Activated naive CD4-positive, alpha-beta T cell (primary cell): ENCODE results near the gene CD99.
"Not testable (repeated sequence)": the region's sequence is repeated elsewhere in the genome, so short reads cannot be mapped to it uniquely, and the experiment has no call there.

Source experiments
- DNase-seq, 4 experiments: peaks; one replicate each; lab custom pipeline; 2025; lab: John Stamatoyannopoulos, UW

The CD99 gene

DNA sequence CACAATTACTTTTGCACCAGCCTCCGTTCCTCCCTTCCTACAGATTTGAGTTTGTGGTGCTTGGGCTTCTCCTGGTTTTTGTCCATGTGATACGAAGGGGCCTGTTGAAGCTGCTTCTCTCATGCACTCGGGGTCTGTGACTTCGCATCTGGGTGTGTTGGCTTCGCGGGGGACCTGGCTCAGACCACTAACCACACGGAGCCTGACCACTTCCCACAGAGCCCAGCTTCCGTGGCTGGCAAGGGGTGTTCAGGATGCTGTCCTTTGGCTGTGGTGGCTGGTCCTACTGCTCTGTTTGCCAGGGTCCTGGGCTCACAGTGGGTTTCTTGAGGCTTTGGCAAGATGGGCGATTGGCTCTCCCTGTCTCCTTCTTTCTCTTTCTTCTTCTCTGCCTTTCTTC, 41.0 kb downstream of the CD99 start:
- DNase-seq = no peak

DNA sequence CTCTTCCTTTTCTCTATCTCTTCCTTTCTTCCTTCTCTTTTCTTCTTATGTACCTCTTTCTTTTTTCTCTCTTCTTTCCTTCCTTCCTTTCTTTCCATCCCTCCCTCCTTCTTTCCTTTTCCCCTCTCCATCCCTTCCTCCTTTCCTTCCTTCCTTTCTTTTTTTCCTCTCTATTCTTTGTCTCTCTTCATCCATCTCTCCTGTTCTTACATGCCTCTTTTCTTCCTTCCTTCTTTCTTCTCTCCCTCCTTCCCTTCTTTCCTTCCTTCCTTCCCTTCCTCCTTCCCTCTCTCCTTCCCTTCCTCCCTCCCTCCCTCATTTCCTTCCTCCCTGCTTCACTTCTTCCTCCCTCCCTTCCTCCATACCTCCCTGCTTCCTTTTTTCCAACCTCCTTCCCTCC, 41.6 kb downstream of the CD99 start:
- no peak for DNase-seq

GRCh38 chrX:2733286-2733685, 42.2 kb downstream of the CD99 start:
- no peak for DNase-seq

DNA sequence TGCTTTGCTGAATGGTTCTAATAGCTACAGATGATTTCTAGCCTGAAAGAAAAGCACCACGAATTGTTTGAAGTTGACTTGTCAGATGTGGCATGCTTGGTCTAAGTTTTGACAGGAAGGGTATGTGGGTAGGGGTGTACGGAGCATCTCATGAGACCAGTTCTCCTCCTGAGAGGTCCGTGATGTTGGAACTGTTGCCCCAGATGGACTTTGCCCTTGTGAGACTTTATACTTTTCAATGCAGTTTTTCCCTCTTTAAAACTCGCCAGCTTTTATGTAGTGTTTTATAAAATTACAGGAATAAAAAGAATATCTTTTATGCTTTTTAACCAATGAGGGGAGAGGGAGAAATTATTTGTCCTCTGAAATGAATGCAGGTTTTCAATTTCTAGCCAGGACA, 44.2 kb downstream of the CD99 start:
- DNase-seq = no peak

DNA sequence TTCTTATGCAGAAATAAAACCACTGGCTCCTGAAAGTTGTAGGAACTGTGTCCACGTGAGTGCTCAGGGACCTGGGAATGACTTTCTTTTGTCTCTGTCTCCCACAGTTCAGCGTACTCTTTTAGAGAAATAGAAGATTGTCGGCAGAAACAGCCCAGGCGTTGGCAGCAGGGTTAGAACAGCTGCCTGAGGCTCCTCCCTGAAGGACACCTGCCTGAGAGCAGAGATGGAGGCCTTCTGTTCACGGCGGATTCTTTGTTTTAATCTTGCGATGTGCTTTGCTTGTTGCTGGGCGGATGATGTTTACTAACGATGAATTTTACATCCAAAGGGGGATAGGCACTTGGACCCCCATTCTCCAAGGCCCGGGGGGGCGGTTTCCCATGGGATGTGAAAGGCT, 49.6 kb downstream of the CD99 start:
- DNase-seq = no peak

- DNase-seq = no peak
Observed at GRCh38 chrX:2741386-2741785, 50.3 kb downstream of the CD99 start.

DNA sequence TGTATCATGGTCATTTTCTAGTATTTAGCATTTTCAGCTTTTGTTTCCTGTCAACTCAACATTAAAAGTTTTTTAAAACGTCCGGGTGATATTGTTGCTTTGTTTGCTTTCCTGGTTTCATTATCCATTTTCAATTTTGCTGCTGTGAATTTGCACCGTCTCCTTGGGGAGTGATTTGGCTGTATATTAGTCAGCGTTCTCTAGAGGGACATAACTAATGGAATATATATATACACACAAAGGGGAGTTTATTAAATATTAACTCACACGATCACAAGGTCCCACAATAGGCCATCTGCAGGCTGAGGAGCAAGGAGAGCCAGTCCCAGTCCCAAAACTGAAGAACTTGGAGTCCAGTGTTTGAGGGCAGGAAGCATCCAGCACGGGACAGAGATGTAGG, 55.2 kb downstream of the CD99 start:
- DNase-seq = not testable (repeated sequence)

- no peak for DNase-seq
Observed at GRCh38 chrX:2748171-2748814, 57.2 kb downstream of the CD99 start.

DNA sequence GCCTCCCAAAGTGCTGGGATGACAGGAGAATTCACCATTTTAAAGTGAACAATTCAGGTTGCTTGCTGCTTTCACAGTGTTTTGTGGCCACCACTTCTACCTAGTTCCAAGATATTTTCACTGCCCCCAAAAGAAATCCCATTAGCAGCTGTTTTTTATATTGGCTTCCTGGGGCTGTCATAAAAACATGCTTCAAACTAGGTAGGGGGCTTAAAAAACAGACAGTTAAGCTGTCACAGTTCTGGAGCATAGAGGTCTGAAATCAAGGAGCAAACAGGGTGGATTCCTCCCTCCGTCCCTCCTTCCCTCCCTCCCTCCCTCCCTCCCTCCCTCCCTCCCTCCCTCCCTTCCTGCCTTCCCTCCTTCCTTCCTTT, 57.7 kb downstream of the CD99 start:
- no peak for DNase-seq

DNA sequence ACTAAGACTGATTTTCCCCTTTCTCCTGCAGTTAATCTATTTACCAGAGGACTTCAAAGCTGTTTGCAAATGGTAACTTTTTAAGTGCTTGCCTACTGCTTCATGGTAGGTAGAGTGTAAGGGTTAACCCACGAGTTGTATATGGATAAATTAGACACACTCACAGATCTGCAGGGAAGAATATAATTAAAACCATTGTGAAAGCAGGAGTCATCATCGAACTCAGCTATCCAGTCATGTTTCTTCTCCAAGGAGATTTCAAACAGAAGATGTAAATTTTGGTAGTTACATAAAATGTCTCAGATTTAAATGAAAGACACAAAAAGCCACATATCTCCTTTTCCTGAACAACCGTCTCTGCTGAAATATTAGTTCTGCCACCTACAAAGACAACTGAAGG, 60.2 kb downstream of the CD99 start:
- no peak for DNase-seq

DNA sequence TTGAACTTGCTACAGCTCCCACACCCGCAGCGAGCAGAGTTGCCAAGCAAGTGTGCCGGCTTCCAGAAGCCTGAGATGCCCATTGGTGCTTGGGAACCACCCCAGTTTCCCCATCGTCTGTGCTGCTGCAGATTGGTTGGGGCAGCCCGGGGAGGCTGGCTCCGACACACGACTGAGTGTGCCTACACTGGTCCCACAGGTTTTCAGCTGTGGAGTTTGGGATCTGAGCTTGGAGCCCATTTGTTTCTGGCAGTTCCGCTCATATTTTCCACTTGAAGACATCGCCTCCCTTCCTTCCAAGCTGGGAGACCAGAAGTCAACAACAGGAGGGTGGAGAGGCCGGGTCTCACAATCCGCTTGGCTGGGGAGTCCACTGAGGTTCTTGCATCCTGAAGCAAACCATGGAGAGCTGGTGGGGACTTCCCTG, 60.8 kb downstream of the CD99 start, which contains the start of gene XG:
TSS of gene XG (plus strand) at position 167 of the 427 bp plus-strand sequence. CDS start at position 402, 235 bp downstream.
- DNase-seq = not testable (repeated sequence)

- DNase-seq = not testable (repeated sequence)
Observed at GRCh38 chrX:2752441-2752840, 61.3 kb downstream of the CD99 start.

DNA sequence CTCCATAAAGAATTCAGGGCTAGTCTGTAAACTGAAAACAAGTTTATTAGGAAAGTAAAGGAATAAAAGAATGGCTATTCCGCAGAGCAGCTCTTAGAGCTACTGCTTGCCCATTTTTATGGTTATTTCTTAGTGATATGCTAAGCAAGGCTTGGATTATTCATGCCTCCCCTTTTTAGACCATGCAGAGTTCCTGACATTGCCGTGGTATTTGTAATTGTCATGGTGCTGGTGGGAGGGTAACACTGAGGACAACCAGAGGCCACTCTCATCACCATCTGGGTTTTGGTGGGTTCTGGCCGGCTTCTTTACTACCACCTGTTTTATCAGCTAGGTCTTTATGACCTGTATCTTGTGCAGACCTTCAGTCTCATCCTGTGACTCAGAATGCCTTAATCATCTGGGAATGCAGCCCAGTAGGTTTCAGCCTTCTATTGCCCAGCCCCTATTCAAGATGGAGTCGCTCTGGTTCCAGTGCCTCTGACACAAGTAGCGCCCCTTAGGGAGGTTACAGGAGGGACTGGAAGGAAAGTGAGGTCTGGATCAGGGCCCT, 64.1 kb downstream of the CD99 start:
- not testable (repeated sequence) for DNase-seq

- no peak for DNase-seq
Observed at GRCh38 chrX:2756548-2756947, 65.5 kb downstream of the CD99 start.

DNA sequence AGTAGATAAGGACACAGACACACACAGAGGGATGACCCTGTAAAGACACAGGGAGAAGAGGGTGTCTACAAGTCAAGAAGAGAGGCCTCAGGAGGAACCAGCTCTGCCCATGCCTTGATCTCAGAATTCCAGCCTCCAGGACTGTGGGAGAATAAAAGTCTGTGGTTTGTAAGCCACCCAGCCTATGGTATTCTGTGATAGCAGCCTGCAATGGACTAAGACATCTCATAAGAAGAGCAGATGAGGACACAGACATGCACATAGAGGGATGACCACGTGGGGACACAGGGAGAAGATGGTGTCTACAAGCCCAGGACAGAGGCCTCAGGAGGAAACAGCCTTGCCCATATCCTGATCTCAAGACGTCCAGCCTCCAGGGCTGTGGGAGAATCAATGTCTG, 70.2 kb downstream of the CD99 start:
- no peak for DNase-seq

DNA sequence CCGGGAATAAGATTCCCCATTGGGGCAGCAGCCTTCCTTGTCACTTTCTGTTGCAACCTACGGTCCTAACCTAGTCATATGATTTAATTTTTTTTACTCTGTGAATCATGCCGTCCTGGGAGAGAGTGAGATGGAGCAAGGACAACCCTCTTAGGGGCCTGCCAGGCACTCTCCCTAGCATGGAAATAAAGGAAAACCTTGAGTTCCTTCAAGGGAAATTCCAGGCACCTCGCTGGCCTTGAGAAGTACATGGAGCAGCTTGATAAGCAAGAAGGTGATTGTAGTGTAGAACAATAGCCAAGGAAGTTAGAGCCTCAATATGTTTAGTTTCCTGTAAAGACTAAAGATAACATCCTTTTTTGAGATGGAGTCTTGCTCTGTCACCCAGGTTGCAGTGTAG, 71.6 kb downstream of the CD99 start:
- not testable (repeated sequence) for DNase-seq

DNA sequence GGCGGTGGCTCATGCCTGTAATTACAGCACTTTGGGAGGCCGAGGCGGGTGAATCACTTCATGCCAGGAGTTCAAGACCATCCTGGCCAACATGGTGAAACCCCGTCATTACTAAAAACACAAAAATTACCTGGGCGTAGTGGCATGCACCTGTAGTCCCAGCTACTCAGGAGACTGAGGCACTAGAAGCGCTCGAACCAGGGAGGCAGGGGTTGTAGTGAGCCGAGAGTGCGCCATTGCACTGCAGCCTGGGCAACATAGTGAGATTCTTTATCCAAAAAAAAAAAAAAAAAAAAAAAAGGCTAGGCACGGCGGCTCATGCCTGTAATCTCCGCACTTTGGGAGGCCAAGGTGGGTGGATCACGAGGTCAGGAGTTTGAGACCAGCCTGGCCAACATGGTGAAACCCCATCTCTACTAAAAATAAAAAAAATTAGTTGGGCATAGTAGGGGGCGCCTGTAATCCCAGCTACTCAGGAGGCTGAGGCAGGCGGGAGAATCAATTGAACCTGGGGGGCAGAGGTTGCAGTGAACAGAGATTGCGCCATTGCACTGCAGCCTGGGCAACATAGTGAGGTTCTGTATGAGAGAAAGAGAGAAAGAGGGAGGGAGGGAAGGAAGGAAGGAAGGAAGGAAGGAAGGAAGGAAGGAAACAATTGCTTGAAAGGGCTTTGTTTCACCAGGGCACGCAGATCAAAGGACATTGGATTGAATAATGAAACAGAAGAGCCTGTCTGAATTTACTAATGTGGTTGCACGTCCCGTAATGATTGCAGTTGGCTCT, 73.9 kb downstream of the CD99 start:
- DNase-seq = not testable (repeated sequence)

DNA sequence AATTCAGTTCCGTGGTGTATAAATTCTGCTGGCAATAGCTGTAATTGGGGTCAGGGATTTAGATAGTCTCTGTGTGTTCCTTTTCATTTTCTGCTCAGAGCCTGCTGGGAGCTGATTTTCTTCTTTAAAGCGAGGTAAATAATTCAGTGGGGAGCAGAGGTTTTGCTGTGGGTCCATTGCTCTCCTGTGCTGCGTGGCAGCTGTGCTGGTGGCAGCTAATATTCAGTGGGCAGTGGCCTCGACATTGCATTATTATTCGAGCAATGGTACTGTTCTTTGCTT, 74.4 kb downstream of the CD99 start:
- no peak for DNase-seq

DNA sequence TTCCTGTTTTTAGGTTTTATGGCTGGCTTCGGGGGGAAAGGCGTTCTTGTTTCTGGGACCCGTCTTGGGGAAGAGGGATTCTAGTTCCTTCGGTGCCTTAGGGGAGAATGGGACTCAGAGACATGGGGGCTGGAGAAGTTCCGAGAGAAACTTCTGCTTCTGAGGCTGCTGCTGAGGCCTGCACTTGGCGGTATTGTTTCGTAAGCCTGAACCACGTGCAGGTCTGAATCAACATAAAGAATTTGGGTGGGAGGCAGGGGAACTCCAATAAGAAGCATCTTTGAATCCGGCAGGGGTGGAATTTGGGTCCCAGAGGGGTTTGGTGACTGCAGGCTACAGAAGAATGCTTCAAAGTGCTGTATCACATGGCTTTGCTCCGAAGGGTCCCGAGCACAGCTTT, 75.8 kb downstream of the CD99 start:
- DNase-seq = no peak

- DNase-seq = no peak
Observed at GRCh38 chrX:2767631-2768455, 76.7 kb downstream of the CD99 start.

- no peak for DNase-seq
Observed at GRCh38 chrX:2769615-2770014, 78.5 kb downstream of the CD99 start.

DNA sequence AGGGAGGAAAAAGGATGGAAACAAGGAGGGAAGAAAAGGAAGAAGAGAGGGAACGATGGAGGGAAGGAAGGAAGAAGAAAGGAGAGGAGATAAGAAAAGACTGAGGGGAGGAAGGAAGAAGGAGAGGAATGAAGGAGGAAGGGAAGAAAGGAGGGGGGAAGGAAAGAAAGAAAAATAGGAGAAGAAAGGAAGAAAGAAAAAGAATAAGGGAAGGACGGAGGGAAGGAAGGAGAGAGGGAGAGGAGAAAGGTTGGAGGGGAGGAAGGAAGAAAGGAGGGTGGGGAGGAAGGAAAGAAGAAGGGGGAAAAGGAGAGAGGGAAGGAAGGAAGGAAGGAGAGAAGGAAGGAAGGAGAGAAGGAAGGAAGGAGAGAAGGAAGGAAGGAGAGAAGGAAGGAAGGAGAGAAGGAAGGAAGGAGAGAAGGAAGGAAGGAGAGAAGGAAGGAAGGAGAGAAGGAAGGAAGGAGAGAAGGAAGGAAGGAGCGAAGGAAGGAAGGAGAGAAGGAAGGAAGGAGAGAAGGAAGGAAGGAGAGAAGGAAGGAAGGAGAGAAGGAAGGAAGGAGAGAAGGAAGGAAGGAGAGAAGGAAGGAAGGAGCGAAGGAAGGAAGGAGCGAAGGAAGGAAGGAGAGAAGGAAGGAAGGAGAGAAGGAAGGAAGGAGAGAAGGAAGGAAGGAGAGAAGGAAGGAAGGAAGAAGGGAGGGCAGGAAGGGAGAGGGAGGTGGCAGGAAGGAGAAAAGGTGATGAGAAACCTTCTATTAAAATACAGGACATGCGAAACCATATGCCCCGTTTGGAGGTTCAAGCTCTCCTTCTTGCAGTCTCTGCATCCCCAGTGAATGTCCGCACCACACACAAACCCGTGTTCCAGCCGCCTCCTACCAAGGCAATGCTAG, 82.3 kb downstream of the CD99 start:
- not testable (repeated sequence) for DNase-seq
